Measurements from ENCODE around the gene FYN.
"Not testable (repeated sequence)": the region's sequence is repeated elsewhere in the genome, so short reads cannot be mapped to it uniquely, and the experiment has no call there.

FYN gene

DNA sequence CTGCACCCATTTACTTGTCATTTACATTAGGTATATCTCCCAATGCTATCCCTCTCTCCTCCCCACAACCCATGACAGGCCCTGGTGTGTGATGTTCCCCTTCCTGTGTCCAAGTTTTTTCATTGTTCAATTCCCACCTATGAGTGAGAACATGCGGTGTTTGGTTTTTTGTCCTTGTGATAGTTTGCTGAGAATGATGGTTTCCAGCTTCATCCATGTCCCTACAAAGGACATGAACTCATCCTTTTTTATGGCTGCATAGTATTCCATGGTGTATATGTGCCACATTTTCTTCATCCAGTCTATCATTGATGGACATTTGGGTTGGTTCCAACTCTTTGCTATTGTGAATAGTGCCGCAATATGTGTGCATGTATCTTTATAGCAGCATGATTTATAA lies 87.1 kb downstream of the FYN start:
- DNase-seq: not testable (repeated sequence)

DNA sequence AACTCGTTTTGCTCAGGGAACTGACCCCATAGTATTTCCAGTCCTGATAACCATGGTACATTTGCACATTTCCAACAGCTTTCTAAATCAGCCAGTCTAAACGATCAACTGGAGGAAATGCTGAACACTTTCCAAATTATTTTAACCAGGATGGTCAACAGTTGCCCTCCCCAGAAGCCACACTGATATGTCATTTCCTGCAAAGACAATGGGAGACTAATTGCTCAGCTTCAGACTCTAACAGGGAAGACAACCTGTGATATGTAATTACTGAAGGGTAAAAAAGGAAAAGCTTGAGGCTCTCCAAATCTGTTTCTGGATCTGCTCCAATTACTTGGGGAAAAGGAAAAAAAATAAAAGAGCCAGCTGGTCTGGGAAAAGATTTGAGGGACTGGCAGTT lies 88.8 kb downstream of the FYN start:
- DNase-seq: no peak

DNA sequence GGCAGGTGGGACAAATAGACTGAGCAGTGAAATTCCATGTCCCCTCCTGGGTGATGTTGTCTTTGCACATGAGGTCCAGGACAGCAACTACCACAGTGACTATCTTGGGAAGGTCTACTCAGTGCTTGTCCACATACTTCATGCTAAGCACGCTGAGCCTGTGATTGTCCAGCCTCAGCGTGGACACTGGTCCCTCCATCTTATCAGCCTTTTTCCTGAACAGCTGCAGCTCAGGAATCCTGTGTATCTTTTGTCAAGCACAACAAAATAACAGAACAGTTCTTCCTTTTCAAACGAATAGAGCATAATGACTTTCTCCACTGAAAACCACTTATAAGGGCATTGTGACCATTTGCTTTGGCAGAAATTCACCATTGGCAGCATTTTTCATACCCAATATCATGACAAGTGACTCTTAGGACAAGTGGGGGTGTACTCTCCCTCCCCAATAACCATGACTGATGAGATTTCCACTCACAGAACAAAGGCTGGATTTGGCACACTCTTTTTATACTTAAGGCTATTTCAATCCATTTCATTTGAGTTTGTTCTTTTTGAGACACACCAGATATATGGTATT lies 90.3 kb downstream of the FYN start:
- no peak for DNase-seq

DNA sequence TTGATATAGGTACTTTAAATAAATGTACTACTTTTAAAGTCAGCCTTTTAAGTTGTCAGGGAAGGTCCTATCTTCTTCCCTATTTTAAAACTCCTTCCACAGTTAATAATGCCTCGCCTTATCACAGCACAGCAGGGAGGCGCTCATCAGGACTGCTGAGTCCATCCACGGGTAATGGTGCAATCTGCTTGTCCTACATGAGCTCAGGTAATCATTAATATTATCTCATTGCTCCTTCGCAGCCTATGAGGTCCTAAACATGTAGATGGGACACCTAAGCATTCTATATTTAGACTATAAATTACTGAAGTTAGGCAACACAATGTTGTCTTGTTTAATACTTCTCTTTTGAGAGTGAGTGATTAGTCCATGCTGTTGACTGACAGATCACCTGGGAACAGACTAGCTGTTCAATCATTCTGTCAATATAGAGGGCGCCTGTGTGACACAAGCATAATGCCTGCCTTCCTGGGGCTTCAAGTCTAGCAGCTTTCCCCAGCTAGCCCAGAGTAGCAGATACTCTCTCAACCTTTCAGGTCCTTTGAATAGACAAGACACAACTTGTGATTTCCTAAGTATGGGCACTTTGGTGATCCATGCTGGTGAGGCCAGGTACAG lies 91.0 kb downstream of the FYN start:
- no peak for DNase-seq

DNA sequence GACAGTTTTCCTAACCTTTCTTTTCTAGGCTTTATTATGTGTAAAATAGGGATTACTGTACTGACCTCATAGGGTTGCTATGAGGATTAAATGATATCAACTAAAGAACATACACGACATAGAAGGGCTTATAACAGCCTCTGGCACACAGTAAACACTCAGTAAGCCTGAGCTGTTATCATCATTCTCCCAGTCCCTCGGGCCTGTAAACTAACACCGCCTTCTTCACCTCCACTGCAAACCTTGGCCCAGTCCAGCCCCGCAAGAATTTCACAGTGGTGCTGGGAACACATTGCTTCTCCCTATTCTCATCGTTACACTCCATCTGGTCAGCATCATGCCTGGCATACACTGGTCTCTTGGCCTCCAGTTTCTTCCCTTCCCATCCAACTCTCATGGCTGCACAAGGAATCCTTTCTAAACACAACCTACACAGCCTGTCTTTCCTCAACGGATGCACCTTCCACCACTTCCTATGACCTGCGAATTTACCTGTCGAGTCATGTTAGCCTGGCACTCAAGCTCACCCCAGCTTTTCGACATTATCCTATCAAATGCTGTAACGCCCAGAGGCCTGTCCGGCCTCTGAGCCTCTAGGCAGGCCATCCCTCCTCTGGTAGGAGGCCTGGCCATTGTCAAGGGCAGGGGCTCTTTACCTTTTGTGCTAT lies 92.1 kb downstream of the FYN start:
- no peak for DNase-seq

DNA sequence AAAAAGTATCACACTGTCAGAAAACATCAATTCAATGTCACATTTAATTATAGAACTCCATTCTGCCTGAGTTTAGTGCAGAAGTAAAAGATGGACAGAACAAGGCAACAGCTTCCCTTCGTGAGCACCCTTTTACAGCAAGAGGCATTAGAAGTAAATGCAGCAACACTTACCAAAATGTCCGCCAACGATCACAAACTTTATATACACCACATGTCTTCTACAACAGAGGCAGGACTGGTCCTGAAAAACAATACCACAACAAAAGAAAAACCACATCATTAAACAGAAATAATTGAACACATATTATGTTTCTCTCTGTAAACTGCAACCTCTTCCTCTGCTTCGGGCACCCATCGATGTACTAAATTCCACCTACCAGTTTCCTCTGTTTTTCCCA lies 92.9 kb downstream of the FYN start:
- DNase-seq: no peak

DNA sequence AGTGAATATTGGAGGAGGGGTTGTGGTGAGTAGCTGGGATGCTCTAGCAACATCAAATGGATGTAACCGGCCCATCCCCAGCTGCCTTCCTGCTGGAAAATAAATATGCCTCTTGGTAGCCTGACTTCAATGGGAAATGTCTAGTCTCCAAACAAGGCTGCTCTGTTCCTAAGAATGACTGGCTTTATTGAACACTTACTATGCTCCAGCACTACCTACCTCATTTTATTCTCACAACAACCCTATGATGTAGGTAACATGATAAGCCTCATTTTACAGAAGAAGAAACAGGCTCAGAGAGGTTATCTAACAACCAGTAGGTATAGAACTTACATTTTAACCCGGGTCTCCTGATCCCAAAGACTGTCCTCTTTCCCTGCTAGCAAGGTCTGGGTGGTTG lies 93.6 kb downstream of the FYN start:
- no peak for DNase-seq

DNA sequence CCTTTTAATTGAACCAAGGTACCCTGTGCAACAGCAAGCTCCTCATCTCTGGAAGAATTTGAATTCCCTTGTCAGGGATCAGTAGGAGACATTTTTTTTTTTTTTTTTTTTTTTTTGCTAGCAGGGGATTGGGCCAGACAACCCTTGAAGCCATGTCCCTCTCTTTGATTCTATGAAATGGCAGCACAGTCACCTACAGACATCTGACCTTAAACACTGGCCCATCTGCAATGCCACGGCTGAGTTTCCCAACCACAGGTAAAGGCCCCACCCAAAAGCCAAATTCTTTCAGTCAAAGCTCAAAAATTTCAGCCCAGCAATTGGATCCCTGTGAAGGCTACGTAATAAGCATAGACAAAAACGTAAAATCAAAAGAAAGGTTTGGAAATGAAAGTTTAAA lies 94.2 kb downstream of the FYN start:
- no peak for DNase-seq

DNA sequence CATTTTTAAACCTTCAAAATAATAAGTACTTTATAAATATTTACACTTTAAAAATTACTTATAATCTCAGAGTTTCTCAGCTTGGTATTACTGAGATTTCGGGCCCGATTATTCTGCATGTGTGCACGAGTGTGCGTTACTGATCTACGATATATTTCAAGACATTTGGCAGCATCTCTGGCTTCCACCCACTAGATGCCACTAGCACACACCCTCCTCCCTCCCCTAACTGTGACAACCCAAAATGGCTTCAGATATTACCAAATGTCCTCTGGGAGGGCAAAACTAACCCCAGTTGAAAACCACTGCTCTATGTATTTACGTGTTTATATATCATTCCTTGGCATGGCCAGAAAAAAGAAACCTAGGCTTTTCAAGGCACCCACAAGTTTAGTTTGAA lies 95.9 kb downstream of the FYN start:
- DNase-seq: no peak

DNA sequence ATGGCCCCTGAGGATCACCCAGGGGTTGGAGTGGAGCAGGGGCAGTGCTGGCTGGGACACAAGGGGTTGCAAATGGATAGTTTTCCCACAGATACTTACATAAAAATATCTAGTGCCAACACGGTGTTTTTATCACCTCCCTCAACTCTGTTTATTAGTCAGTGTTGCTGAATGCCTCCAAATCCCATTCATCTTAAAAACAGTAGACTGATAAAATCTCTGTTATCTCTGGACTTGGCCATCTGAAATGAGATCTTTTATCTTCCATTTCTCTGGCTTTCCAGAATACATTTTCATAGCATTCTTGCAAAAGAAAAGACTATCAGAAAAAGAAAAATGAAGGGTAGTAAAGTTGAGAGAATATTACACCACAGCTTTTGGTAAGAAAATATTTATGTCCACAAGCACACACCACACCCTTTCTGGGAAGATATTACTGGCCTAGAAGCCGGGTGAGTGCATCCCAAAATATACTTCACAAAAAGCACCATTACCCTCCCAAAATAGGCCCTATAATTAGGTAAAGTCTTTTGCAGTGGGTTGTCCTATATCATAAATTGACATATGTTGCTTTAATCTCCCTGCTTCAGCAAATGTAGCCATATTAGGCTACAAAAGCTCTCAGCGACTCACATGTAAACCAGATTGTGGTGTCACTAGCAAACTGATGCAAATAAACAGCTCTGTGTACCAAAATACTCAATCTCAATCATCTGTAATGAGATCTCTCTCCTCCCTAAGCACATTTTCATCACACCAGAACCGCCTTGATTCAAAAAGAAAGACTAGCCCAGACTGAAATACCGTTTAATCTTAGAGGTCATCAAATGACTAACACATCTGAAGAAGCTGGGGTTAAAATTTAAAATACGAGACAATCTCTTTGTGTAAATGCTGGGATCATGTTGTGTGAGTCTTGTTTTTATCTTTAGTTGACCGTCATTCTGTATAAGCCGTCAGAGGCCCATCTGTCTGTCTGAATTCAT lies 96.7 kb downstream of the FYN start:
- DNase-seq: no peak

DNA sequence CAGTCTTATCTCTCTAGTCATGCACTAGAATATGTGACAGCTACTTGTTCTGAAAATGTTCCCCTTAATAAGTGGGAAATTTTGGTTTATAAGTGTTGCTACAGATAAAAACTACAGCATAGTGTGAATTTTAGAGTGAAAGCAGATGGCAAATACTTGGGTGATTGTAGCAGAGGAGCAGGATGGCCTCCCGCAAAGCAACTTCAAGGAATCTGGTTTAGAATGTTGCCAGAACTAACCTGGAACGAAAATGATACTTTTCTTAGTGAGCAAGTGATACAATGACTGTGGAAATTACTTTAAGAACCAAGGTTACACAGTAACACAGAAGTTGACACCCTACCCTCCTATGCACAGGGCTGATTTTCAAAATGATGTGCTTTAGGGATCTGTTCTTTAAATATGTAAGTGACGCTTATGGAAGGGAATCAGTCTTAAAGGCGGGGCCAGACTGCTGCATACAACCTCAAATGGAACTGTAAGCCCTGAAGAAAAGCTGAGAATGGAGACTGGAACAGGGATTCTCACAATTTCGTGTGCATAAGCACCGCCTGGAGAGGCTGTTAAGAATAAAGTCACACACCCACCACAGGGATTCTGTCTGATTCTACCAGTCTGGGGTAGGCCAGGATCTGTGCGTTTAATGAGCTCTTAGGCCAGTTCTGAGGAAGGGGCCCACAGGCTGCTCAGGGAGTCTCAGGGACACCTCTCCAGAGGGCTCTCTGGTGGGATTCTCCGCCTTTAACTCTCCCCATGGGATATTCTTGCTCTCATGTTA lies 97.9 kb downstream of the FYN start:
- no peak for DNase-seq

DNA sequence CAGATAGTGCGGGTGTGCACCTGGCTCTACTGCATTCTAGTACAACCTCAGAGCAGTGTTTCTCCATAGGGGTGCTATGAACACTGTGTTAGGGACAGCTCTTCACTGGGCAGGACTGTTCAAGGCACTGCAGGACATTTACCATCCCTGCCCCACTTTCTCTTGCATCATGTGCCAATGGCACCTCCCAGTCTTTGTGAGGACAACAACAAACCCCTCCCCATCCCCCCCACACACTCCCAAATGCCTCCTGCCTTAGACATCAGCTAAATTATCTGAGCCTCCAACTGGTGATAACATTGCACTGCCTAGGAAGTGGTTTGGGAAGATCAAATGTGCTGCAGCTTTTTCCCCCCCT lies 98.9 kb downstream of the FYN start:
- no peak for DNase-seq

DNA sequence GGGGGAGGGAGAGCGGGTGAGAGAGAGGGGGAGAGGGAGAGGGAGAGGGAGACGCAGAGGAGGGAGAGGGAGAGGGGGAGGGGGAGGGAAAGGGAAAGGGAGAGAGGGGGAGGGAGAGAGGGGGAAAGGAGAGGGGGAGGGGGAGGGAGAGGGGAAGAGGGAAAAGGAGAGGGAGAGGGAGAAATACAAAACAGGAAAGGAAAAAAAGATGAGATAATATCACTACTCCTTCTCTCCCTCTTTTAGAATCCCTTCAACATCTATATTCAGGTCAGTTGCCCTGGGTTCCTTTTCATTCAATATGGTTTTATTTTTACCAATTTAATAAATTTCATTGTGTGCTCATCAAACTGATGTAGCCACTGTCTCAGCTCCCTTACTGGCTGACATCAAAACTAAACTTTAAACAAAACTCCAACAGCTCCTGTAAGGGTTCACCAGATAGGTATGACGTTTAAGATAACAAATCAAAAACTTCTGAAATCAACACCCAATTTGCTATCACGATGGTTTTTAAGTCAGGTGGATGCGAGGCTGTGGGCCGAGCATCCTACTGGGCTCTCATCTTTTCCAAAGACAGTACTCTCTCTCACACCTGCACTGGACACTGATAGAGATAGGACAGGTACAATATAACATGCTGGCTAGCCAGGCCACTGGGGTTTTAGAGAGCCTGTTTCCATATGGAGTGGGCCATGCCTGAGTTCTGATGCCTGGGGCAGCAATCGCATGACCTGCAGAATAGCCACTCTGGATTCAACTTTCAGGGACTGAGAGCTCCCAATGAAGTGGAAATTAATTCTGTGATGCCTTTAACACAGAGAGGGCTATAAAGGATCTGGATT lies 99.5 kb downstream of the FYN start:
- DNase-seq: no peak

DNA sequence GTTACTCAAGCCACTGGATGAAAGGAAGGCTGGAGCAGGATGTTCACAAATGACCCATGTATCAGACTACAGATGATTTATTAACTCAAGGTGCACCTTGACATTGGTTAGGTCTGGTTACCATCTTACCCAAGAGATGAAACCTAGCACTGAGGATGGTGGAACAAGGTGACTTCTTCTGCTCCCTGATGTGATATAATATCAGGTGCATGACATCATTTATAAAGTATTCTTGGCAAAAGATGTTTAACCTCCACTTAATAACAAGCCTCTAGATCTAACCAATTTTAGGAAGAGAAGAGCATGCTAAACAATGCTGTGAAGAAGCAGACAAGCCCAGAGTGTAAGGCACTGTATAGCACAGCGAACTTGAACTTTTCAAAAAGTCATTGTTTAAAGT lies 100.9 kb downstream of the FYN start:
- no peak for DNase-seq

DNA sequence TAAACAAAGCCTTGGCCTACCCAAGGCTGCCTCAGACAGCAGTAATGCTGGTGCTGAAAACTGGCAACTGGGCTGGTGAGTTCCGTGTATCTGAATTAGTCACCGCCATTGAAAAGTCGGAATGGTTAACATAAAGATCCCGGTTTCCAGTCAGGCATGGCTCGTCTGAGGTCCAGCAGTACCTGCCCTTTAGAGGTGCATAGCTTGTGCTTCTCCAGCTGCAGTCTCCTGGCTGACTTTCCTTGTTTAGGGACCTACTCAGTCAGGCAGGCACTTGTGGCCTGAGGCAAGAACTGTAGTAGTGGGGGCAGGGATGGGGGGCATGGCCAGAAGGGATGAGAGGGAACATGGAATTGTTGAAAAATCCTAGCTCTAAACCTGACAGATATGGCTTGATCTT lies 101.6 kb downstream of the FYN start:
- no peak for DNase-seq

DNA sequence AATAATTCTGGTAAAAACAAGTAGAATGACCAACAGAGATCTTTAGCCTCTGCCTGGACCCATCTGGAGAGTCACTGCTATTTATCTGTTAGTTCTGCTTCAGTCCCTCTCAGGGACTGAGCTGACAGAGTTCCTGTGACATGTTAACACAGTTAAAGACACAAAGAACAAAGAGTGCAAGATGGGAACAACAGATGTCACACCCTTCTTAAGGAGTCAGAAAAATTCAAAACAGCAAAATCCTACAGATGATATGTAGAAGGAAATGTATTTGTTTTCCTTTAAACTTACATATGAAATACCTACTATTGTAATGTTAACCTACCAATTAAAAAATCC lies 102.2 kb downstream of the FYN start:
- DNase-seq: no peak

DNA sequence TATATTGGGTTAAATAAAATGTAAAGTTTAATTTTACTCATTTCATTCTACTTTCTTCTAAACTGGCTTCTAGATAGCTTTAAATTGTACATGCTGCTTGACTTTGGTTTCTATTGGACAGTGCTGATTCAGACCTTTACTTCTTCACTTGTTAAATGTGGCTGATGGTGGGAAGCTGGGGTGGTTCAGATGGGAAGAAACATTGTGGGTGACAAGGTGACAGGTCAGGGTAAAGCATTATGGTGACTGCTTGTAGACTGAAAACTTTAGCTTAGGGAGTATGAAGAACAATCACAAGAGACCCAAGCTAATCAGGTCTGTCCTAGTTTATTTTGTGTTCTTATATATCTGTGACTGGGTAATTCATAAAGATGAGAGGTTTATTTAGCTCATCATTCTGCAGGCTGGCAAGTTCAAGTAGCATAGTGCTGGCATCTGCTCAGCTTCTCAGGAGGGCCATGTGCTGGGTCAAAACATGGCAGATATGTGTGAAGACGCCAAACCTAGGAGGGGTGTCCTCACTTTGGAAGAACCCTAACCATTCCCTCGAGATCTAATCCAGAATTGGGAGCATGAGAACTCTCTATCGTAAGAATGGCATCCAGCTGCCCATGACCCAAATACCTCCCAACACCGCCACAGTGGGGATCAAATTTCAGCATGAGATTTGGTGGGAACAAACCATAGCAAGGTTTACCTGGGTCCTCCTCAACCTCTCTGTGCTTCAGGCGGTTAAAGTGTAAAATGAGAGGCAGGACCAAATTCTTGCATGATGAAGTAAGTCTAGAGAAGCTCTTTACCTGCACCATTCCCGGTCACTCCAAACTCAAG lies 102.8 kb downstream of the FYN start:
- DNase-seq: no peak

DNA sequence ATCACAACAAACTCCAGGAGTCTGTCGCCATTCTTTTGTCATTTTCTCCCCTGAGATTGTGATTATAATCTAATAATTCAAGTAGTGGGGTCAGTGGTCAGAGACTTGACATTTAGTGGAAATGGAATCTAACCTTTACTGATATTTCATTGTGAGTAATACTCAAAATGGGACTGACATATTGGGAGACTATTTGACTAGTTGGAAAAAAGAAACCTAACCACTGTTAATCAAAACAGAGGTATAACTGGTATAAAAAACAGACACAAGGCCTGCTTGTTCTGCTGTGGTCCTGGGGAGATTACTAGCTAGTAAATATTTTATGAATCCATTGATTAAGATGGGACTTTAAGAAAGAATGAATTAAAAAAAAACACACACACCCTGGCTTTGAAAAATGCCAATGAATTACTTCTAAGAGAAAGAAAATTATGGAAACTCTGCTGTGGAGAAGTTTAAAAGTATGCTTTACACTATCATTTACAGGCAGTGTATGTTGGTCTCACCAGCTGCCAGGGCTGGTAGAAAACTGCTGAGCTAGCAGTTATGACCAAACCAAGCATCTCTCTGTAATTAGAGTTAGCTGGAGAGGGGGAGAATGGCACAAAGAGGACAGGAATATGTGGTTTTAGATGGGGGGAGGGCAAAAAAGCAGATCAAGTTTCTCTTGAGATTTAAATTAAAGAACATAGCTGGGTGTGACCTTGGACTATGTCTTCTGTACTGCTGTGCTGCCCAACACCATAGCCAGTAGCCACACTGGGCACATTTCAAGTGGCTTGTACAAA lies 103.7 kb downstream of the FYN start:
- no peak for DNase-seq

DNA sequence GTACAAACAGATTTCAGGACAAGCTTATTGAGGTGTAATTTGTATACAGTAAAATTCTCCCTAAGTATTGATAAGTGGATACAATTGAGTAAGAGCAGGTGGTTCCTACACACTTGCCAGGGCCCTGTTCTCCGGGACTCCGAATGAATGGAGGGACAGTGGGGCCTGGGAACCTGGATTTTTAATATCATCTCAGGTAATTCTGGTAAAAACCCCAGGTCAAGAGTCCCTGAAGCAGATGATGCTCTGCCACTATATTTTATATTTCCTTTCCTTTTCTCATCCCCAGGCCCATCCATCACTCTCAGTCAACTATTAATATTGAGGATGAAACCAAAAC lies 104.9 kb downstream of the FYN start:
- no peak for DNase-seq

DNA sequence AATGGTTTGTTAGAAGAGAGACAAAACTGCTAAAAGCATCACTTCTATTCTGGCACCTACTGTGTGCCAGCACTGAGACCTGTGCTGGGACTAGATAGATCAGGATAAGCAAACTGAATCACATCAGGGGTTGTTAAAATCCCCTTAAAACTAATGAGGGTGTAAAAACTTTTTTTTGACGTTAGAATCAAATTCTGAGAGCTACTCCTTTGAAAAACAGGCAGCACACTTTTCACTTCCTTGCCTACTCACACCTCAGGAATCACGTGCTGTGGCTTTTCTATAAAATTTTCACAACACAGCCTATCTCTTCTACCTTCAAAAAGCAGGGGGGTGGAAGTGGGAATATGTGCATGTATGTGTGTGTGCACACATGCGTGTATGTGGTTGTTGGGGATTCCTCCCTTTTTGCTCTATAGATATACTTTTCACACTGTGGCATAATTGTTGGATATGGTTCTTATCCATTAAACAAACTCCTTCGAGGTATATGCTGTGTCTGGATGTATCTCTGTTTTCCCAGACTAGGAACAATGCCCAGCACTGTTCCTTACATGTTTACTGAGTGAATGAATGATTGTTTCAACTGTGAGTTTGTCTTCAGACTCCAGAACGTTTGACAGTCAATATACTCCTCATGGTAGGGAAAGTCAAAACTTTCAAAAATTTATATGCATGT lies 105.4 kb downstream of the FYN start:
- DNase-seq: no peak
